A673 (cell line): ENCODE results near the gene ROR2.

ENCODE experiments used
- CTCF ChIP-seq: fragments of 300-800, 200-600 bp; sonication (generic); conservative IDR thresholded peaks from 2 replicates; pipeline ENCODE4 v1.5.1; 2017; ENCODE audit warnings: low read depth, mild to moderate bottlenecking, antibody characterized with exemption, low read length, moderate library complexity, mixed read lengths
- EZH2 ChIP-seq: fragments of 200-600 bp; sonication (generic); IDR thresholded peaks from 2 replicates; pipeline ENCODE4 v1.6.1; 2017; ENCODE audit warnings: borderline replicate concordance, low read depth, mild to moderate bottlenecking, mixed read lengths, antibody characterized with exemption, low read length; ENCODE audit not compliant: poor library complexity, severe bottlenecking

- TF ChIP-seq CTCF (no peak), EZH2 (no peak)
Observed at GRCh38 chr9:91817493-91818224, 132.4 kb downstream of the ROR2 start.
